GM21786 (cell line): Measurements from ENCODE around the gene PIGU.
"Not testable (repeated sequence)": the region's sequence is repeated elsewhere in the genome, so short reads cannot be mapped to it uniquely, and the experiment has no call there.

Source experiments
- ATAC-seq: cut with Tn5 transposase; IDR thresholded peaks from one replicate; pipeline ENCODE4 v1.9.1; 2021; ENCODE audit not compliant: unreplicated experiment

The PIGU gene

GRCh38 chr20:34537651-34538050 lies 139.2 kb downstream of the PIGU start:
- no peak for ATAC-seq

GRCh38 chr20:34536798-34537394 lies 140.0 kb downstream of the PIGU start:
- ATAC-seq, result no peak

GRCh38 chr20:34535857-34536256 lies 141.0 kb downstream of the PIGU start:
- no peak for ATAC-seq

- ATAC-seq, result no peak
Observed at GRCh38 chr20:34535301-34535840, 141.5 kb downstream of the PIGU start.

GRCh38 chr20:34534391-34535165 lies 142.3 kb downstream of the PIGU start:
- ATAC-seq, result no peak

GRCh38 chr20:34532756-34533155 lies 144.1 kb downstream of the PIGU start:
- ATAC-seq, result no peak

GRCh38 chr20:34532320-34532719 lies 144.6 kb downstream of the PIGU start:
- no peak for ATAC-seq

GRCh38 chr20:34531608-34532265 lies 145.2 kb downstream of the PIGU start:
- ATAC-seq, result no peak

- ATAC-seq, result no peak
Observed at GRCh38 chr20:34530342-34530741, 146.6 kb downstream of the PIGU start.

GRCh38 chr20:34529742-34530141 lies 147.2 kb downstream of the PIGU start:
- no peak for ATAC-seq

GRCh38 chr20:34528921-34529297 lies 148.0 kb downstream of the PIGU start:
- ATAC-seq, result no peak

GRCh38 chr20:34527016-34527415 lies 149.9 kb downstream of the PIGU start:
- no peak for ATAC-seq

- no peak for ATAC-seq
Observed at GRCh38 chr20:34526466-34526865, 150.4 kb downstream of the PIGU start.

- ATAC-seq, result no peak
Observed at GRCh38 chr20:34525709-34526416, 151.0 kb downstream of the PIGU start.

- no peak for ATAC-seq
Observed at GRCh38 chr20:34525342-34525708, 151.6 kb downstream of the PIGU start.

GRCh38 chr20:34524426-34524825 lies 152.5 kb downstream of the PIGU start:
- ATAC-seq, result no peak

- no peak for ATAC-seq
Observed at GRCh38 chr20:34522969-34523871, 153.7 kb downstream of the PIGU start.

- not testable (repeated sequence) for ATAC-seq
Observed at GRCh38 chr20:34519841-34520240, 157.1 kb downstream of the PIGU start.

- ATAC-seq, result not testable (repeated sequence)
Observed at GRCh38 chr20:34518863-34519262, 158.0 kb downstream of the PIGU start.

GRCh38 chr20:34517114-34517505 lies 159.8 kb downstream of the PIGU start:
- ATAC-seq, result no peak
